B cell (primary cell): Measurements from ENCODE around the gene USP34. TPM values are rescaled to one million over a fixed set of nuclear protein-coding genes. Genes with fewer than 3 reads are reported as not detected.
A peak's percentile ranks its signal among the peaks of the same experiment; 100 is the strongest.

Source experiments
- ATAC-seq: fragments of 200-7000 bp; cut with Tn5 transposase; one replicate; pipeline ENCODE4 v1.10.0; 2021; ENCODE audit warnings: low read depth, mild to moderate bottlenecking, moderate number of reproducible peaks, moderate library complexity
- CTCF ChIA-PET: fragments of 350-600 bp; sonication (Branson Sonifier 250); formaldehyde crosslinking; loops from one replicate; lab custom pipeline; 2021; ENCODE audit warnings: antibody characterized with exemption, inconsistent platforms; lab: Charles Lee
- POLR2A ChIA-PET: fragments of 350-600 bp; sonication (Branson Sonifier 250); formaldehyde crosslinking; loops from one replicate; lab custom pipeline; 2021; ENCODE audit warnings: antibody characterized with exemption; lab: Charles Lee
- DNase-seq: peaks from one replicate; pipeline ENCODE4 v3.0.0; 2013
- H2AFZ ChIP-seq: 2 replicates; pipeline ENCODE4 v1.6.1; 2012; ENCODE audit warnings: mild to moderate bottlenecking, low read depth, low read length; ENCODE audit not compliant: insufficient read depth, poor library complexity, severe bottlenecking
- H3K27ac ChIP-seq, 2 donors: 1 replicate in 1 of 2; 2 replicates in 1 of 2; pipeline ENCODE4 v1.5.1; 2012 to 2013; ENCODE audit warnings: low read length in 2 of 2, mild to moderate bottlenecking in 2 of 2, moderate library complexity in 1 of 2
- H3K27me3 ChIP-seq, 4 experiments: fragments of 200-600 bp in 1 of 4; sonication (generic) in 1 of 4; replicated peaks in 1 of 4; 1 replicate in 2 of 4; 2 replicates in 2 of 4; pipeline versions ENCODE4 v1.6.1 to v1.7.0; 2013 to 2016; ENCODE audit warnings: low read length in 3 of 4, mild to moderate bottlenecking in 2 of 4, mixed read lengths in 1 of 4, moderate library complexity in 1 of 4; ENCODE audit not compliant: insufficient read depth in 4 of 4, control insufficient read depth in 3 of 4; ENCODE audit errors: control extremely low read depth in 1 of 4
- H3K36me3 ChIP-seq, 2 experiments: replicated peaks in 1 of 2; 1 replicate in 1 of 2; 2 replicates in 1 of 2; pipeline versions ENCODE4 v1.6.1 to v1.7.1; 2013; ENCODE audit warnings: low read length in 1 of 2; ENCODE audit not compliant: insufficient read depth in 2 of 2, control insufficient read depth in 1 of 2; ENCODE audit errors: control extremely low read depth in 1 of 2, extremely low read depth in 1 of 2
- H3K4me1 ChIP-seq, 2 donors: fragments of 200-600 bp in 1 of 2; sonication (generic) in 1 of 2; 1 replicate in 1 of 2; 2 replicates in 1 of 2; pipeline versions ENCODE4 v1.5.1 to v1.6.1; 2013 to 2017; ENCODE audit warnings: low read length in 2 of 2; ENCODE audit not compliant: control insufficient read depth in 2 of 2, insufficient read depth in 2 of 2
- H3K4me2 ChIP-seq: replicated peaks from 2 replicates; pipeline ENCODE3; 2012; ENCODE audit warnings: mild to moderate bottlenecking, low read depth, low read length; ENCODE audit not compliant: poor library complexity, severe bottlenecking
- H3K4me3 ChIP-seq, 5 experiments: fragments of 200-600 bp in 1 of 5; sonication (generic) in 1 of 5; 1 replicate in 3 of 5; 2 replicates in 2 of 5; pipeline versions ENCODE4 v1.5.1 to v1.7.0; 2011 to 2016; ENCODE audit warnings: low read length in 4 of 5, mild to moderate bottlenecking in 4 of 5, low read depth in 2 of 5, control low read depth in 1 of 5, moderate library complexity in 1 of 5; ENCODE audit not compliant: insufficient read depth in 1 of 5; ENCODE audit errors: control extremely low read depth in 1 of 5, extremely low read depth in 1 of 5
- H3K79me2 ChIP-seq: fragments of 200-600 bp; sonication (generic); one replicate; pipeline ENCODE4 v1.6.0; 2016; ENCODE audit warnings: low read length; ENCODE audit not compliant: control insufficient read depth, insufficient read depth
- H3K9ac ChIP-seq: fragments of 200-600 bp; sonication (generic); 2 replicates; pipeline ENCODE4 v1.6.1; 2017; ENCODE audit warnings: mild to moderate bottlenecking, low read length, moderate library complexity
- H3K9me3 ChIP-seq, 3 donors: one replicate each; pipeline versions ENCODE4 v1.6.1 to v1.7.1; 2013; ENCODE audit warnings: low read length in 2 of 3; ENCODE audit not compliant: control insufficient read depth in 2 of 3, insufficient read depth in 1 of 3; ENCODE audit errors: control extremely low read depth in 1 of 3
- H4K20me1 ChIP-seq: 2 replicates; pipeline ENCODE4 v1.6.0; 2012; ENCODE audit warnings: mild to moderate bottlenecking, low read length; ENCODE audit not compliant: insufficient read depth, control insufficient read depth, poor library complexity, severe bottlenecking
- H3K27ac Mint-ChIP-seq: one replicate; pipeline ENCODE4 v1.8.0; 2021; ENCODE audit warnings: mixed read lengths
- H3K27me3 Mint-ChIP-seq: one replicate; pipeline ENCODE4 v1.8.0; 2021; ENCODE audit warnings: mixed read lengths
- H3K4me1 Mint-ChIP-seq: one replicate; pipeline ENCODE4 v1.8.0; 2021; ENCODE audit warnings: mixed read lengths
- H3K4me3 Mint-ChIP-seq: one replicate; pipeline ENCODE4 v1.8.0; 2021; ENCODE audit warnings: mixed read lengths
- H3K9me3 Mint-ChIP-seq: one replicate; pipeline ENCODE4 v1.8.0; 2022; ENCODE audit warnings: mixed read lengths; ENCODE audit not compliant: insufficient read depth
- CTCF ChIP-seq: fragments of 200-600 bp; IDR thresholded peaks from one replicate; pipeline ENCODE4 v1.8.0; 2022; ENCODE audit warnings: antibody characterized with exemption, mild to moderate bottlenecking
- EZH2 ChIP-seq: IDR thresholded peaks from 2 replicates; pipeline ENCODE4 v1.6.1; 2012; ENCODE audit warnings: borderline replicate concordance, low read depth, mild to moderate bottlenecking, moderate library complexity, low read length; ENCODE audit not compliant: insufficient read depth, poor library complexity, severe bottlenecking
- WGBS: methylation state at CpG from one replicate; pipeline ENCODE4 v1.1.5; 2013; ENCODE audit warnings: missing lambda C conversion rate; ENCODE audit not compliant: insufficient coverage; 5-methylcytosine and 5-hydroxymethylcytosine counted together
- intact Hi-C: fragments of 100-400 bp; cut with micrococcal nuclease; formaldehyde crosslinking; loops from one replicate; pipeline ENCODE4 v1.10.0; 2022
- polyA plus RNA-seq: library from polyadenylated mRNA; depleted of rRNA; stranded (reverse); fragments of >200 nt; gene quantifications from 2 replicates; pipeline ENCODE4 v1.2.3, GENCODE V29; 2012
- total RNA-seq, 2 donors: library from RNA; stranded (reverse); fragments of 120-200 nt in 1 of 2; gene quantifications; 1 replicate in 1 of 2; 2 replicates in 1 of 2; pipeline versions ENCODE4 v1.2.3 to v1.2.4, GENCODE V29; 2013 to 2022

Gene USP34
- total and polyA plus RNA-seq, 2 donors (not counting 1 experiment from before 2014, with no cell fraction given), result 70.3 to 311 TPM

DNA sequence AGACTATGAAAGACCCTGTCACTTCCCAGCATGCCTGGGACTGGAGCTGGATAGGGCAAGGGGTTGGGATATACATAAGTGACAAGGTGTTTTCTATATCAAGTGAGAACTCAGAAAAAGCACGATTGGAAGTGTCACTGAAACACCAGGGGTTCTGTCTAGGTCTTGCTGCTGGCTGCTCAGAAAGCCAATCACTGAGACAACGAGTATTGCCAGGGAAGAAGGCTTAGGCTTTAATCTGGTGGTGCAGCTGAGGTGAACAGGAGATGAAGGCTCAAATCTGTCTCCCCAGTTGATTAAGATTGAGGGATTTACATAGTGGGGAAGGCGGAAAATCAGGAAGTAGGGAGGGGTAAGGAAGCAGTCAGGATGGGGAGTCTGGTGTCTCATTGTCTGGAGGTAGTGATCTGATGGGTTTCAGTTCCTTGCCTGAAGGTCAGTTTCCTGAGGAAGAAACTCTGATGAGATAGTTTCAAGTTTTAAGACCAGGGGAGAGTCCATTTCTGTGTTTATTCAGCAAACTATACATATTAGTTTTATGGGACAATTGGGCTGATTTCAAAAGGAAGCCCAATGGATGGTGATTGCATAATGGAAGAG lies 312.4 kb downstream of the USP34 start:
- H3K27me3 Mint-ChIP-seq, result no peaks in the 10 kb centered on the region
- POLR2A ChIA-PET, result interaction anchor here (0.6 kb wide), 1 partner anchor 22 kb away, joined by 3 read pairs; no protein-coding TSS in a partner anchor
- CTCF ChIA-PET, result no interaction called here
- Histone ChIP-seq H3K9ac (no peak overlapping the region), H3K9me3 (peaks cover 0 to 6% (median 0%) of the 10 kb centered on the region in 3 donors), H2AFZ (no peak overlapping the region), H3K4me3 (no peak overlapping the region), H3K36me3 (peaks cover 2 to 14% of the 10 kb centered on the region in 2 experiments), H3K79me2 (peaks cover 6% of the 10 kb centered on the region), H3K27ac (peak overlapping the region in 1 of 2 donors; percentile 59), H3K4me2 (no peak overlapping the region), H3K4me1 (peaks cover 6 to 8% of the 10 kb centered on the region in 2 donors), H4K20me1 (no peaks in the 10 kb centered on the region), H3K27me3 (no peaks in the 10 kb centered on the region)
- whole genome bisulfite sequencing, result 71% methylated on average over 3 of the region's 3 CpGs
- H3K27ac Mint-ChIP-seq, result peak overlapping the region; percentile 51
- DNase-seq, result no peak
- ATAC-seq, result no peak
- no peak overlapping the region for H3K4me3 Mint-ChIP-seq
- peaks cover 4% of the 10 kb centered on the region for H3K9me3 Mint-ChIP-seq
- TF ChIP-seq EZH2 (no peak), CTCF (no peak)
- intact Hi-C loops, result no loop called here
- peaks cover 11% of the 10 kb centered on the region for H3K4me1 Mint-ChIP-seq

DNA sequence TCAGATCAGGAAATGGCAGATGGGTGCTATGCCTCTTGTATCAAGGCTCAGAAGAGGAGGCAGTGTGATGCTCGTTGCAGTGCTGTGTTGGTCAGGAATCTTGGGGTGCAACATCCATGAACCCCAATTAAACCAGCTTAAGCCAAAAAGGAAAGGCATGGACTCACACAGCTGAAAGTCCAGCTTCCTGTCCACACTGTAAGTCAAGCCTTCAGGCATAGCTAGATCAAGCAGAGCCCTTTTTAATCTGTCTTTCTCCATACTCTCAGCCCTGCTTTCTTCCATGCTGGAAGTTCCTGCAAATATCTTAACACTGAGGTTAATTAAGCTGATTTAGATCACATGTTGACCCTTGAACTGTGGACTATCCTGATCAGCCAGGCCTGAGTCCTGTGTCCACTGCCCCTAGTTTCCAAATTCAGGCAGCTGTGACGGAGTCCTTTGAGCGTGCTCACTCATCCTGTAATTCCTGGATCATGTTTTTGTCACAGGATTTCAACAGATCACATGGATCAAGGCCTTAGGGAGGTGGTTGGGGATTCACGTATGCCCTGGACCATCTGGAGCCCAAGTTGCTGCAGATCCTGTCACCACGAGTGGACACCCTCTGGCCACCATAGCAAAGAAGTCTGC lies 313.4 kb downstream of the USP34 start:
- Histone ChIP-seq H2AFZ (no peak overlapping the region), H4K20me1 (no peaks in the 10 kb centered on the region), H3K4me2 (no peak overlapping the region), H3K79me2 (peaks cover 6% of the 10 kb centered on the region), H3K27me3 (no peaks in the 10 kb centered on the region), H3K9ac (no peak overlapping the region), H3K9me3 (peaks cover 0 to 6% (median 0%) of the 10 kb centered on the region in 3 donors), H3K27ac (no peak overlapping the region), H3K36me3 (peaks cover 2 to 9% of the 10 kb centered on the region in 2 experiments), H3K4me1 (peaks cover 6 to 8% of the 10 kb centered on the region in 2 donors), H3K4me3 (no peak overlapping the region)
- Mint-ChIP-seq H3K9me3 (peaks cover 4% of the 10 kb centered on the region), H3K27me3 (no peaks in the 10 kb centered on the region), H3K4me1 (peaks cover 11% of the 10 kb centered on the region), H3K27ac (peak overlapping the region; percentile 2), H3K4me3 (no peak overlapping the region)
- no peak for TF ChIP-seq EZH2
- no peak for TF ChIP-seq CTCF
- ChIA-PET CTCF (no interaction called here), POLR2A (no interaction called here)
- WGBS, result 98% methylated on average over 5 of the region's 5 CpGs
- ATAC-seq (no peak), DNase-seq (no peak)
- intact Hi-C loops, result no loop called here
